ENCODE results near the gene DENND6B. TPM values are rescaled to one million over a fixed set of nuclear protein-coding genes. Genes with fewer than 3 reads are reported as not detected.

The DENND6B gene
- total and polyA plus RNA-seq, 2 of the 13 experiments (the other 11 are each of a cell fraction or from before 2014, with no cell fraction given): 0.95 to 3.8 TPM

GRCh38 chr22:50293441-50294318, 33.1 kb downstream of the DENND6B start (continued):
- TF ChIP-seq, protein P1, sequence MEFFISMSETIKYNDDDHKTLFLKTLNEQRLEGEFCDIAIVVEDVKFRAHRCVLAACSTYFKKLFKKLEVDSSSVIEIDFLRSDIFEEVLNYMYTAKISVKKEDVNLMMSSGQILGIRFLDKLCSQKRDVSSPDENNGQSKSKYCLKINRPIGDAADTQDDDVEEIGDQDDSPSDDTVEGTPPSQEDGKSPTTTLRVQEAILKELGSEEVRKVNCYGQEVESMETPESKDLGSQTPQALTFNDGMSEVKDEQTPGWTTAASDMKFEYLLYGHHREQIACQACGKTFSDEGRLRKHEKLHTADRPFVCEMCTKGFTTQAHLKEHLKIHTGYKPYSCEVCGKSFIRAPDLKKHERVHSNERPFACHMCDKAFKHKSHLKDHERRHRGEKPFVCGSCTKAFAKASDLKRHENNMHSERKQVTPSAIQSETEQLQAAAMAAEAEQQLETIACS (CRISPR knock-in tag; IDR thresholded peaks at IDR 0.05): 0 out of 2 replicates have a peak, but pooled peaks have one; percentile 34
- TF ChIP-seq USF2 (IDR thresholded peaks at IDR 0.05; ENCODE audit: low read depth, low read length) (peak; percentile 25; the same call in 1 of the 2 replicates), USF2 (CRISPR knock-in tag; IDR thresholded peaks at IDR 0.05; ENCODE audit: borderline replicate concordance) (0 out of 2 replicates have a peak, but pooled peaks have one; percentile 44), ARHGAP35 (CRISPR knock-in tag; IDR thresholded peaks at IDR 0.05; ENCODE audit: borderline replicate concordance) (no peak), ZBTB7A (CRISPR knock-in tag; IDR thresholded peaks at IDR 0.05) (peak; percentile 83), MZF1 (CRISPR knock-in tag; IDR thresholded peaks at IDR 0.05; ENCODE audit: borderline replicate concordance) (no peak), SOX13 (IDR thresholded peaks at IDR 0.05) (no peak), SOX13 (CRISPR knock-in tag; conservative IDR thresholded peaks at IDR 0.05 in 1 of 2, IDR thresholded peaks at IDR 0.05 in 1 of 2) (peak in 1 of 2 experiments; percentile 67; a peak in 2 of 4 replicates), ASH2L (IDR thresholded peaks at IDR 0.05; ENCODE audit: insufficient read length, low read depth, low read length) (no peak), NFE2L2 (IDR thresholded peaks at IDR 0.05; ENCODE audit: low read length) (no peak), KMT2A (CRISPR knock-in tag; IDR thresholded peaks at IDR 0.05) (no peak; the same call in none of the 2 replicates), MBNL3 (CRISPR knock-in tag; conservative IDR thresholded peaks at IDR 0.05) (no peak), WIZ (CRISPR knock-in tag; IDR thresholded peaks at IDR 0.05) (no peak), ARNT2 (CRISPR knock-in tag; IDR thresholded peaks at IDR 0.05; ENCODE audit: low read depth) (peak; percentile 87), ZNF274 (CRISPR knock-in tag; IDR thresholded peaks at IDR 0.05) (peak; percentile 60; the same call in 1 of the 2 replicates), HOXA9 (CRISPR knock-in tag; IDR thresholded peaks at IDR 0.05; ENCODE audit: borderline replicate concordance) (no peak), ZNF564 (CRISPR knock-in tag; IDR thresholded peaks at IDR 0.05) (no peak), NFE2 (CRISPR knock-in tag; IDR thresholded peaks at IDR 0.05) (no peak), ZBTB1 (CRISPR knock-in tag; IDR thresholded peaks at IDR 0.05; ENCODE audit: borderline replicate concordance) (no peak), ZNF619 (CRISPR knock-in tag; IDR thresholded peaks at IDR 0.05) (no peak), ZNF260 (CRISPR knock-in tag; IDR thresholded peaks at IDR 0.05; ENCODE audit: borderline replicate concordance, low read depth) (no peak), GATA4 (IDR thresholded peaks at IDR 0.05; ENCODE audit: borderline replicate concordance, low read depth) (no peak), NR3C1 (CRISPR knock-in tag; IDR thresholded peaks at IDR 0.05) (no peak)
- TF ChIP-seq, protein P2, sequence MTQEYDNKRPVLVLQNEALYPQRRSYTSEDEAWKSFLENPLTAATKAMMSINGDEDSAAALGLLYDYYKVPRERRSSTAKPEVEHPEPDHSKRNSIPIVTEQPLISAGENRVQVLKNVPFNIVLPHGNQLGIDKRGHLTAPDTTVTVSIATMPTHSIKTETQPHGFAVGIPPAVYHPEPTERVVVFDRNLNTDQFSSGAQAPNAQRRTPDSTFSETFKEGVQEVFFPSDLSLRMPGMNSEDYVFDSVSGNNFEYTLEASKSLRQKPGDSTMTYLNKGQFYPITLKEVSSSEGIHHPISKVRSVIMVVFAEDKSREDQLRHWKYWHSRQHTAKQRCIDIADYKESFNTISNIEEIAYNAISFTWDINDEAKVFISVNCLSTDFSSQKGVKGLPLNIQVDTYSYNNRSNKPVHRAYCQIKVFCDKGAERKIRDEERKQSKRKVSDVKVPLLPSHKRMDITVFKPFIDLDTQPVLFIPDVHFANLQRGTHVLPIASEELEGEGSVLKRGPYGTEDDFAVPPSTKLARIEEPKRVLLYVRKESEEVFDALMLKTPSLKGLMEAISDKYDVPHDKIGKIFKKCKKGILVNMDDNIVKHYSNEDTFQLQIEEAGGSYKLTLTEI (CRISPR knock-in tag; conservative IDR thresholded peaks at IDR 0.05): no peak
- TF ChIP-seq, protein P3, sequence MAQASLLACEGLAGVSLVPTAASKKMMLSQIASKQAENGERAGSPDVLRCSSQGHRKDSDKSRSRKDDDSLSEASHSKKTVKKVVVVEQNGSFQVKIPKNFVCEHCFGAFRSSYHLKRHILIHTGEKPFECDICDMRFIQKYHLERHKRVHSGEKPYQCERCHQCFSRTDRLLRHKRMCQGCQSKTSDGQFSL (CRISPR knock-in tag; IDR thresholded peaks at IDR 0.05): peak; percentile 89

Measured in HepG2 (cell line).